ENCODE data around the gene TRAF7.

The TRAF7 gene

DNA sequence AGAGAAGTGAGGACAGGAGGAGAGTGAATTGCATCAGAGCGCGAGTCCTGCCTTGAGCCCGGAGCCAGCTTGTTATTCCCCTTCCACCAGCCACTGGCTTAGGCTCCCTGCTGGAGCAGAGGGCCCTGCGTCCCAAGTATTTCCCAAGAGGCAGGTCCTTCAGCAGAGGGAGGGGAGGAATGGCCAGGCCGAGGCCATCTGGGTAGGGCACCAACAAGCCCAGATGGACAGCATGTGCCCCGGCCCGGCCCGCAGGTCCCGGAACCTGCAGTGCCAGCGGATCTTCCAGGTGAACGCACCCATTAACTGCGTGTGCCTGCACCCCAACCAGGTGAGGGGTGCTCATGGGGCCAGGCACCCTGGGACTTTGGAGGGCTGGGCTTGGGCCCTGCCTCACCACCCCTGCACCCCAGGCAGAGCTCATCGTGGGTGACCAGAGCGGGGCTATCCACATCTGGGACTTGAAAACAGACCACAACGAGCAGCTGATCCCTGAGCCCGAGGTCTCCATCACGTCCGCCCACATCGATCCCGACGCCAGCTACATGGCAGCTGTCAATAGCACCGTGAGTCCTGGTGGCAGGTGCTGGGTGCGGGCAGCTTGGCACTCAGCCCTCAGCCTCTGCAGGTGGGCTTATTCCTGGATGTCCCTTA, 51.3 kb downstream of the TRAF7 start:
- Histone ChIP-seq H3K9me3 (ENCODE audit: insufficient read depth, low read depth, low read length) (no peaks in the 10 kb centered on the region), H4K20me1 (ENCODE audit: insufficient read depth, low read length, poor library complexity, severe bottlenecking) (no peaks in the 10 kb centered on the region), H3K36me3 (ENCODE audit: insufficient read depth, low read length) (no peaks in the 10 kb centered on the region), H3K27me3 (ENCODE audit: insufficient read depth, low read length, poor library complexity, severe bottlenecking) (no peaks in the 10 kb centered on the region), H3K4me1 (ENCODE audit: insufficient read depth, low read length, poor library complexity, severe bottlenecking) (no peaks in the 10 kb centered on the region), H3K9me2 (replicated peaks; ENCODE audit: low read depth, low read length) (no peaks in the 10 kb centered on the region), H3K4me3 (ENCODE audit: low read length, poor library complexity, severe bottlenecking) (no peak overlapping the region), H3F3A (ENCODE audit: low read depth) (no peaks in the 10 kb centered on the region), H3K9ac (ENCODE audit: low read depth, low read length, poor library complexity, severe bottlenecking) (no peak overlapping the region), H2AFZ (ENCODE audit: low read length) (no peak overlapping the region), H3K4me2 (ENCODE audit: low read depth, low read length, poor library complexity, severe bottlenecking) (no peak overlapping the region), H3K79me2 (ENCODE audit: insufficient read depth, low read length) (peaks cover 6% of the 10 kb centered on the region; the same call in 1 of the 2 replicates)
- no peak for TF ChIP-seq EZH2phosphoT487 (IDR thresholded peaks at IDR 0.05; ENCODE audit: borderline replicate concordance)
- TF ChIP-seq, protein P1, sequence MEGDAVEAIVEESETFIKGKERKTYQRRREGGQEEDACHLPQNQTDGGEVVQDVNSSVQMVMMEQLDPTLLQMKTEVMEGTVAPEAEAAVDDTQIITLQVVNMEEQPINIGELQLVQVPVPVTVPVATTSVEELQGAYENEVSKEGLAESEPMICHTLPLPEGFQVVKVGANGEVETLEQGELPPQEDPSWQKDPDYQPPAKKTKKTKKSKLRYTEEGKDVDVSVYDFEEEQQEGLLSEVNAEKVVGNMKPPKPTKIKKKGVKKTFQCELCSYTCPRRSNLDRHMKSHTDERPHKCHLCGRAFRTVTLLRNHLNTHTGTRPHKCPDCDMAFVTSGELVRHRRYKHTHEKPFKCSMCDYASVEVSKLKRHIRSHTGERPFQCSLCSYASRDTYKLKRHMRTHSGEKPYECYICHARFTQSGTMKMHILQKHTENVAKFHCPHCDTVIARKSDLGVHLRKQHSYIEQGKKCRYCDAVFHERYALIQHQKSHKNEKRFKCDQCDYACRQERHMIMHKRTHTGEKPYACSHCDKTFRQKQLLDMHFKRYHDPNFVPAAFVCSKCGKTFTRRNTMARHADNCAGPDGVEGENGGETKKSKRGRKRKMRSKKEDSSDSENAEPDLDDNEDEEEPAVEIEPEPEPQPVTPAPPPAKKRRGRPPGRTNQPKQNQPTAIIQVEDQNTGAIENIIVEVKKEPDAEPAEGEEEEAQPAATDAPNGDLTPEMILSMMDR (conservative IDR thresholded peaks at IDR 0.05; ENCODE audit: low read length): no peak

- no peaks in the 10 kb centered on the region for H4K20me1 ChIP-seq (ENCODE audit: insufficient read depth, low read length, poor library complexity, severe bottlenecking)
- H2AFZ ChIP-seq (ENCODE audit: low read length): no peak overlapping the region
- H3K4me1 ChIP-seq (ENCODE audit: insufficient read depth, low read length, poor library complexity, severe bottlenecking): no peaks in the 10 kb centered on the region
- no peaks in the 10 kb centered on the region for H3K27me3 ChIP-seq (ENCODE audit: insufficient read depth, low read length, poor library complexity, severe bottlenecking)
- no peaks in the 10 kb centered on the region for H3F3A ChIP-seq (ENCODE audit: low read depth)
- H3K79me2 ChIP-seq (ENCODE audit: insufficient read depth, low read length): peaks cover 13% of the 10 kb centered on the region; the same call in 1 of the 2 replicates
- H3K9me3 ChIP-seq (ENCODE audit: insufficient read depth, low read depth, low read length): no peaks in the 10 kb centered on the region
- no peak overlapping the region for H3K9ac ChIP-seq (ENCODE audit: low read depth, low read length, poor library complexity, severe bottlenecking)
- no peak overlapping the region for H3K4me2 ChIP-seq (ENCODE audit: low read depth, low read length, poor library complexity, severe bottlenecking)
- H3K9me2 ChIP-seq (replicated peaks; ENCODE audit: low read depth, low read length): no peaks in the 10 kb centered on the region
- H3K36me3 ChIP-seq (ENCODE audit: insufficient read depth, low read length): no peaks in the 10 kb centered on the region; the same call in 1 of the 2 replicates
- TF ChIP-seq EZH2phosphoT487 (IDR thresholded peaks at IDR 0.05; ENCODE audit: borderline replicate concordance): no peak
- TF ChIP-seq, protein P1 (conservative IDR thresholded peaks at IDR 0.05; ENCODE audit: low read length): no peak
- no peak overlapping the region for H3K4me3 ChIP-seq (ENCODE audit: low read length, poor library complexity, severe bottlenecking)
Observed at GRCh38 chr16:2207872-2208271, 52.3 kb downstream of the TRAF7 start.

DNA sequence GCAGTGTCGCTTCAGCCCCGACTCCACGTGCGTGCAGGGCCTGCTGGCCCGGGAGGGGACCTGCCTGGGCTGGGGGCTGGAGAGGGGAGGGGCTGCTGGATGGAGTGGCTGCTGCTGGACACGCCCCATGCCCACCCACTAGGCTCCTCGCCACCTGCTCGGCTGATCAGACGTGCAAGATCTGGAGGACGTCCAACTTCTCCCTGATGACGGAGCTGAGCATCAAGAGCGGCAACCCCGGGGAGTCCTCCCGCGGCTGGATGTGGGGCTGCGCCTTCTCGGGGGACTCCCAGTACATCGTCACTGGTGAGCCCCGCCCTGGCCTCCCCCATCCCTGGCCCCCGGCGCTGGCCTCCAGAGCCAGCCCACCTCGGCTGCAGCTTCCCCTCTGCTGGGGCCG, 52.7 kb downstream of the TRAF7 start:
- H3K4me1 ChIP-seq (ENCODE audit: insufficient read depth, low read length, poor library complexity, severe bottlenecking): peaks cover 2% of the 10 kb centered on the region
- H3K4me3 ChIP-seq (ENCODE audit: low read length, poor library complexity, severe bottlenecking): no peak overlapping the region
- H3K9ac ChIP-seq (ENCODE audit: low read depth, low read length, poor library complexity, severe bottlenecking): no peak overlapping the region
- no peaks in the 10 kb centered on the region; the same call in 1 of the 2 replicates for H3K36me3 ChIP-seq (ENCODE audit: insufficient read depth, low read length)
- no peaks in the 10 kb centered on the region for H3F3A ChIP-seq (ENCODE audit: low read depth)
- H4K20me1 ChIP-seq (ENCODE audit: insufficient read depth, low read length, poor library complexity, severe bottlenecking): no peaks in the 10 kb centered on the region
- peaks cover 17% of the 10 kb centered on the region for H3K79me2 ChIP-seq (ENCODE audit: insufficient read depth, low read length)
- H3K9me2 ChIP-seq (replicated peaks; ENCODE audit: low read depth, low read length): no peaks in the 10 kb centered on the region
- H3K9me3 ChIP-seq (ENCODE audit: insufficient read depth, low read depth, low read length): no peaks in the 10 kb centered on the region
- H3K4me2 ChIP-seq (ENCODE audit: low read depth, low read length, poor library complexity, severe bottlenecking): no peak overlapping the region
- H2AFZ ChIP-seq (ENCODE audit: low read length): no peak overlapping the region
- H3K27me3 ChIP-seq (ENCODE audit: insufficient read depth, low read length, poor library complexity, severe bottlenecking): no peaks in the 10 kb centered on the region
- TF ChIP-seq, protein P1 (conservative IDR thresholded peaks at IDR 0.05; ENCODE audit: low read length): no peak
- no peak for TF ChIP-seq EZH2phosphoT487 (IDR thresholded peaks at IDR 0.05; ENCODE audit: borderline replicate concordance)
